Measurements from ENCODE around the gene AK2. TPM values are rescaled to one million over a fixed set of nuclear protein-coding genes. Genes with fewer than 3 reads are reported as not detected.

AK2 gene
- total and polyA plus RNA-seq, 10 of the 15 experiments (the other 5 are each of a cell fraction or from before 2014, with no cell fraction given) = 52.3 to 500 (median 278) TPM

DNA sequence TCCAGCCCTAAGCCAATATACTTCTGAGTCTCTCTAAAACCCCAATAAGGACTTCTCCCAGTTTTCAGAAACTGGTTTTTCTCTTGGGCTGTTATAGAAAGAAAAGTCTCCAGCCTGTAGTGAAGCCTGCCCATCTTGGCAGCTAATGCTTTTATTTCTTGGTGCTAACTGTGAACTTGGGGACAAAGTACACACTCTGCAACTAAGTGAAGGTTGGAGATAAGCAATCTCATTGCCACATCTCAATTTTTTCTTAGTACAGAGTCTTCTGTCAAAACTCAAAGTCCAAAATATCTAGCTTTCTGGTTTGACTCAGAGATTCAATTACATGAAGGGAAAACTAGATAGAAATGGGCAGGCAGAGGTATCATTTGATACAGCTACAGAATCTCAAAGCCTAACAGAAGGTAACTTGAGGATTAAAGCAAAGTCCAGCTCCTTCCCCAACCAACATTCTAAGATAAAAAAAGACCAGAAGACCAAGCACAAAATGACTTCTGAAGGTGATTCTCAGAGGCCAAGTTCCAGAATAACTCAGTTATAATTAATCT lies 14.0 kb downstream of the AK2 start:
- intact Hi-C loops (cut with micrococcal nuclease; ENCODE audit: unreplicated experiment) = no loop called here
- POLR2A ChIA-PET = interaction anchor here (0.5 to 2.3 kb wide), 5 partner anchors 14 to 1734 kb away, joined by 3 to 8 read pairs (median 3); no protein-coding TSS in a partner anchor
- Histone ChIP-seq H3K4me3 (no peak overlapping the region), H3K4me1 (ENCODE audit: control insufficient read depth, insufficient read depth, low read length) (peaks cover 18% of the 10 kb centered on the region), H3K27ac (ENCODE audit: control insufficient read depth, insufficient read depth) (no peak overlapping the region), H3K9ac (ENCODE audit: control insufficient read depth, insufficient read depth, low read length) (no peak overlapping the region), H3K27me3 (replicated peaks in 1 of 2; ENCODE audit: control insufficient read depth in 2 of 2, insufficient read depth in 2 of 2, low read length in 1 of 2) (no peaks in the 10 kb centered on the region), H2AFZ (ENCODE audit: control insufficient read depth, low read depth, low read length) (no peak overlapping the region), H3K36me3 (ENCODE audit: control insufficient read depth in 2 of 2, insufficient read depth in 2 of 2, low read length in 1 of 2) (peaks cover 18 to 20% of the 10 kb centered on the region in 2 experiments), H4K20me1 (ENCODE audit: control insufficient read depth, insufficient read depth) (no peaks in the 10 kb centered on the region), H3K4me2 (ENCODE audit: control insufficient read depth, insufficient read depth) (no peak overlapping the region), H3K9me3 (replicated peaks; ENCODE audit: control insufficient read depth, insufficient read depth, low read length) (no peaks in the 10 kb centered on the region), H3K79me2 (ENCODE audit: control insufficient read depth, insufficient read depth, low read length) (peaks cover 27% of the 10 kb centered on the region)
- in situ Hi-C loops (cut with MboI) = no loop called here
- no TSS peak for BruUV-seq (replicated peaks)
- RAD21 ChIA-PET (ENCODE audit: unreplicated experiment) = interaction anchor here (0.8 to 2.1 kb wide), 2 partner anchors 14 to 30 kb away, joined by 3 to 10 read pairs; no protein-coding TSS in a partner anchor
- SMC1A ChIA-PET (ENCODE audit: uncharacterized antibody, unreplicated experiment) = interaction anchor here (0.7 to 2.0 kb wide), 9 partner anchors 13 to 88 kb away, joined by 3 to 10 read pairs (median 3); partner anchors contain the start of gene RNF19B
- ATAC-seq (no peak), DNase-seq (ENCODE audit: low read depth, low spot score) (no peak), FAIRE-seq (no peak)
- TF ChIP-seq MXI1 (IDR thresholded peaks at IDR 0.05; ENCODE audit: low read depth, low read length) (no peak), RBBP5 (conservative IDR thresholded peaks at IDR 0.05) (no peak), EP300 (IDR thresholded peaks at IDR 0.05; ENCODE audit: borderline replicate concordance in 1 of 2, control insufficient read depth in 1 of 2, low read depth in 2 of 2, low read length in 2 of 2) (no peak), NBN (IDR thresholded peaks at IDR 0.05) (no peak), CBFB (IDR thresholded peaks at IDR 0.05; ENCODE audit: low read depth) (no peak), RAD51 (IDR thresholded peaks at IDR 0.05) (no peak), LARP7 (IDR thresholded peaks at IDR 0.05) (no peak), KAT2A (conservative IDR thresholded peaks at IDR 0.05; ENCODE audit: control insufficient read depth, low read depth, low read length) (no peak), NR2F1 (conservative IDR thresholded peaks at IDR 0.05) (no peak)
- TF ChIP-seq, protein P1, sequence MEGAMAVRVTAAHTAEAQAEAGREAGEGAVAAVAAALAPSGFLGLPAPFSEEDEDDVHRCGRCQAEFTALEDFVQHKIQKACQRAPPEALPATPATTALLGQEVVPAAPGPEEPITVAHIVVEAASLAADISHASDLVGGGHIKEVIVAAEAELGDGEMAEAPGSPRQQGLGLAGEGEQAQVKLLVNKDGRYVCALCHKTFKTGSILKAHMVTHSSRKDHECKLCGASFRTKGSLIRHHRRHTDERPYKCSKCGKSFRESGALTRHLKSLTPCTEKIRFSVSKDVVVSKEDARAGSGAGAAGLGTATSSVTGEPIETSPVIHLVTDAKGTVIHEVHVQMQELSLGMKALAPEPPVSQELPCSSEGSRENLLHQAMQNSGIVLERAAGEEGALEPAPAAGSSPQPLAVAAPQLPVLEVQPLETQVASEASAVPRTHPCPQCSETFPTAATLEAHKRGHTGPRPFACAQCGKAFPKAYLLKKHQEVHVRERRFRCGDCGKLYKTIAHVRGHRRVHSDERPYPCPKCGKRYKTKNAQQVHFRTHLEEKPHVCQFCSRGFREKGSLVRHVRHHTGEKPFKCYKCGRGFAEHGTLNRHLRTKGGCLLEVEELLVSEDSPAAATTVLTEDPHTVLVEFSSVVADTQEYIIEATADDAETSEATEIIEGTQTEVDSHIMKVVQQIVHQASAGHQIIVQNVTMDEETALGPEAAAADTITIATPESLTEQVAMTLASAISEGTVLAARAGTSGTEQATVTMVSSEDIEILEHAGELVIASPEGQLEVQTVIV (IDR thresholded peaks at IDR 0.05; ENCODE audit: borderline replicate concordance, partially characterized antibody) = no peak
- CTCF ChIA-PET = interaction anchor here (0.7 to 2.3 kb wide), 6 partner anchors 8 to 90 kb away, joined by 3 to 10 read pairs (median 4); no protein-coding TSS in a partner anchor
